Coronary artery (tissue), 2 donors: Measurements from ENCODE around the gene TAS2R9.
"Not testable (repeated sequence)": the region's sequence is repeated elsewhere in the genome, so short reads cannot be mapped to it uniquely, and the experiment has no call there.

Experiments used
- DNase-seq: peaks from one replicate; pipeline ENCODE4 v3.0.0-alpha.2; 2017; ENCODE audit warnings: low spot score
- H3K27ac ChIP-seq, 2 donors: fragments of 200-600 bp; sonication (generic); one replicate each; pipeline ENCODE4 v1.5.1; 2016 to 2019
- H3K4me3 ChIP-seq: fragments of 200-600 bp; sonication (generic); 2 replicates; pipeline ENCODE4 v1.5.1; 2016; ENCODE audit warnings: mild to moderate bottlenecking, moderate library complexity
- TF ChIP-seq, protein P1 (sequence below): fragments of 200-600 bp; sonication (generic); IDR thresholded peaks from one replicate; pipeline ENCODE4 v1.5.1; 2019; ENCODE audit warnings: antibody characterized with exemption

TAS2R9 gene

DNA sequence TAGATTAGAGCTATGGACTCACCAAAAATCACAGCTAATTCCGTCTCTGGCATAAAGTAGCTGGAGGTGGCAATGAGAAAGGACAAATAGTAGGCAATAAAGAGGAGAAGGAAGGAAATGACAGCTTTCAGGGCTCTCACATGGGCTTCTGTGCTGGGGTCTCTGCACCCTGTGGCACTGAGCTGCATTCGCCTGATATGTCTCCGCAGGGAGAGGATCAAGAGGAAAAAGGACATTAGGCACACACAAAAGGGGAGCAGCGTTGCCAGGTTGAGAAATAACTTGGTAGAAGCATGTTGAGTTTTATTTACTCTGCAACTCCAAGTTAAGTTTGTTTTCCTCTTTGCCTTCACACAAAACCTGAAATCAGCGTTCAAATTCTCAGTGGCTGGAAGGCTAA, 8.2 kb downstream of the TAS2R9 start:
- DNase-seq, result no peak
- Histone ChIP-seq H3K27ac (no peak overlapping the region), H3K4me3 (no peak overlapping the region)
- TF ChIP-seq, protein P1, sequence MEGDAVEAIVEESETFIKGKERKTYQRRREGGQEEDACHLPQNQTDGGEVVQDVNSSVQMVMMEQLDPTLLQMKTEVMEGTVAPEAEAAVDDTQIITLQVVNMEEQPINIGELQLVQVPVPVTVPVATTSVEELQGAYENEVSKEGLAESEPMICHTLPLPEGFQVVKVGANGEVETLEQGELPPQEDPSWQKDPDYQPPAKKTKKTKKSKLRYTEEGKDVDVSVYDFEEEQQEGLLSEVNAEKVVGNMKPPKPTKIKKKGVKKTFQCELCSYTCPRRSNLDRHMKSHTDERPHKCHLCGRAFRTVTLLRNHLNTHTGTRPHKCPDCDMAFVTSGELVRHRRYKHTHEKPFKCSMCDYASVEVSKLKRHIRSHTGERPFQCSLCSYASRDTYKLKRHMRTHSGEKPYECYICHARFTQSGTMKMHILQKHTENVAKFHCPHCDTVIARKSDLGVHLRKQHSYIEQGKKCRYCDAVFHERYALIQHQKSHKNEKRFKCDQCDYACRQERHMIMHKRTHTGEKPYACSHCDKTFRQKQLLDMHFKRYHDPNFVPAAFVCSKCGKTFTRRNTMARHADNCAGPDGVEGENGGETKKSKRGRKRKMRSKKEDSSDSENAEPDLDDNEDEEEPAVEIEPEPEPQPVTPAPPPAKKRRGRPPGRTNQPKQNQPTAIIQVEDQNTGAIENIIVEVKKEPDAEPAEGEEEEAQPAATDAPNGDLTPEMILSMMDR, result no peak

DNA sequence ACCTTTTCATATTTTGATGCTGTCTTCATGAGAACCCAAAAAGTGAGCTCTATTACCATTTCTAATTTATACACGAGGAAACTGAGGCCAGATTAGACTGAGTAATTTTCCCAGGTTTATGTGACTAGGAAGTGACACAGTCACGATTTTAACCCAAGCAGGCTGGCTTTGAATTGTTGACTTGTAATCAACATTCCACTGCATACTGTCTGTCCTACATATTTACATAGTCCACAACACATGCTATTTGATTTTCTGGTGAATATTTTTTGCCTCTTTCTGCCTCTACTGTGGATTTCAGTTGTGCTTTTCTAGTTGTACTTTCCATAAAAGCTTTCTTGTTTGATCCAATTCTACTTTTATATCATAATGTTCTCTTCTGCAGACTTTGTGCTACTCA, 15.7 kb downstream of the TAS2R9 start:
- H3K4me3 ChIP-seq, result no peak overlapping the region
- no peak for DNase-seq
- TF ChIP-seq, protein P1, result no peak

DNA sequence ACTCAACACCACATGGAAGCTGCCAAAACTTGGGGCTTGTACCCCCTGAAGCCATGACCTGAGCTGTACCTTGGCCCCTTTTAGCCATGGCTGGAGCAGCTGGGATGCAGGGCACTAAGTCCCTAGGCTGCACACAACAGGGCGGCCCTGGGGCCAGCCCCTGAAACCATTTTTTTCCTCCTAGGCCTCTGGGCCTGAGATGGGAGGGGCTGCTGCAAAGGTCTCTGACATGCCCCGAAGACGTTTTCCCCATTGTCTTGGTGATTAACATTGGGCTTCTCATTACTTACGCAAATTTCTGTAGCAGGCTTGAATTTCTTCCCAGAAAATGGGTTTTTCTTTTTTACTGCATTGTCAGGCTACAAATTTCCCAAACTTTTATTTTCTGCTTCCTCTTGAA, 18.2 kb downstream of the TAS2R9 start:
- H3K27ac ChIP-seq, H3K4me3 ChIP-seq, DNase-seq: not testable (repeated sequence)

More for the DNA sequence above, 15.7 kb downstream of the TAS2R9 start:
- no peak overlapping the region for H3K27ac ChIP-seq

DNA sequence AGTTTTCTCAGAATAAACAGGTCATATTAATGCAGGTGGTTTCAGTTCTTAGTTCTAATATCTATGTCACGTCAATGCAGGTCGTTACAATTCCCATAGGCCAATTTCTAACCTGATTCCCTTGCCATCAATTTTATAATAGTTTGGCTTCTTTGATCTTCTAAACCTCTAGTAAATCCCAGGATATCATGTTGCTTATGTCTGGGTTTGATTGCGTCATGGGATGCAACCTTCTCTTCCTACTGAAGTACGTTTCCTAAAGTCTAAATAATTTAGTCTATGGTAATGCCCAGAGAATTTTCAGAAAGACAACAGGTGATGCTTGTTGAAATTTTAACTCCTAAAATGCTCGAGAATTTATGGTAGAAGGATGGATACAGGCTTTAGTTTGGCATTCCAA, 26.7 kb downstream of the TAS2R9 start:
- no peak for DNase-seq
- no peak overlapping the region for H3K27ac ChIP-seq
- TF ChIP-seq, protein P1, result no peak
- no peak overlapping the region for H3K4me3 ChIP-seq

DNA sequence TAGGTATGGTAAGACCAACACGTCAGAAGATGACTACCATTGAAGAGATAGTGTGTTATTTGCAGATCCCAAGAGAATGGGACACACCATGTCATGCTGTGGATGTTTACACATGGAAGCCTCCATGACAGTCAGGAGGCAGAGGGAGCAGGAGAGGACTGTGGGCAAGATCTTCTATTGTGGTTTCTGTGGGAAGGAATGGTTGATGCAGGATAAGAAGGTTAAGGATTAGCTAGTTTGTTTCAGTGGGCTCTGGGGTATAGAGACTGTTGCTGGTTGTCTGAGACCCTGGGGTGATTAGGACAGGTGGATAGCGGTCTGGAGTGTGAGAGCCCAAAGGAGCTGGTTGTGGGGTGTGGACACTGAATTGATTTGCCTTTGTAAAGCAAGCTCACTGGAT, 30.9 kb downstream of the TAS2R9 start:
- TF ChIP-seq, protein P1, result no peak
- H3K27ac ChIP-seq, result no peak overlapping the region
- no peak overlapping the region for H3K4me3 ChIP-seq
- DNase-seq, result no peak

DNA sequence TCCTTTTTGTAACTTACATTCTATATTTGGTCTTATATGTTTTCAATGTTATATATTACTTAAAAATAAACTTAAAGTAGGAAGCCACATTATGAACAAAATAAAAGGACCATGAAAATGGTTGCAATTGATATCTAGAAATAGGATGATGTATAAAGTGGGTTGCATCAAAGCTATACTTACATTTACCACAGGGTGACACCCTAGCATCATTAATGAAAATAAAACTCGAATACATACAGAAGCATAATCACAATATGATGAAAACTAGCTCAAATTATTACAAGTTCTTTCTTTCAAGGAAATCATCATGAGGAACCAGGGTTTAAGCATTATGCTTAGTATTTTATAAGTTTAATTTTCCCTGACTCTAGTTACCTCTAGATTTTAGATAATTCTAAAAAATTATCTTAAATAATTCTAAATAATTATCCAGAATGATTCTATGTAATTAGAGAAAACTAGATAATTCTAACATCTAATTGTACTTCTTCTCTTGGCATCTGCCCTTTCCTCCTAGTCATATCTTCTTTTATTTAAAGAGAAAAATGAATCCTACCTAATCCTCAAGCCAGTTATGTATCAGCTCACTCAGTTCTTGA, 38.7 kb downstream of the TAS2R9 start:
- Histone ChIP-seq H3K4me3 (no peak overlapping the region), H3K27ac (no peak overlapping the region)
- DNase-seq, result no peak
- TF ChIP-seq, protein P1, result no peak

DNA sequence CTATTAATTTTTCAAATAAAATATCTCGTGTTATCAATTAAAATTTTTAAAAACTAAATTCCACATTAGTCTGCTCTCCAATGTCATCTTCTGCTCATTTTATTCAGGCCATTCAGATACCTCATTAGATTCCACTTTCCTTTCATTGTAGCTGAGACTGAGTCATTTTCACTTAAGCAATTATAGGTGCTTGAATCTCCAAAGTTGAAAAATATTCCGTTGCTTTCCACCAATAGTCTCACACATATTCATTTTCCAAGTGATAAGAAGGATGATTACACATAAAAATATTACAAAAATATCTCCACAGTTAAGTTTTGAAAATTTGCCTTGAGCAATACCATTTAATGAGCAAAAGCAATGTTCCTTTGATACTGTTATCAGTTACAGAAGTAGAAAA, 50.3 kb downstream of the TAS2R9 start:
- TF ChIP-seq, protein P1, result no peak
- H3K27ac ChIP-seq, result no peak overlapping the region
- H3K4me3 ChIP-seq, result no peak overlapping the region
- DNase-seq, result no peak
